HG03378 (cell line): ENCODE data around the gene DBNL.

Experiments
- ATAC-seq: cut with Tn5 transposase; IDR thresholded peaks from one replicate; pipeline ENCODE4 v1.9.1; 2021; ENCODE audit warnings: mild to moderate bottlenecking, moderate library complexity; ENCODE audit not compliant: unreplicated experiment

DBNL gene

GRCh38 chr7:44107961-44108767 is 63.7 kb downstream of the DBNL start:
- ATAC-seq: no peak

GRCh38 chr7:44108768-44109750 is 64.6 kb downstream of the DBNL start:
- ATAC-seq: no peak

DNA sequence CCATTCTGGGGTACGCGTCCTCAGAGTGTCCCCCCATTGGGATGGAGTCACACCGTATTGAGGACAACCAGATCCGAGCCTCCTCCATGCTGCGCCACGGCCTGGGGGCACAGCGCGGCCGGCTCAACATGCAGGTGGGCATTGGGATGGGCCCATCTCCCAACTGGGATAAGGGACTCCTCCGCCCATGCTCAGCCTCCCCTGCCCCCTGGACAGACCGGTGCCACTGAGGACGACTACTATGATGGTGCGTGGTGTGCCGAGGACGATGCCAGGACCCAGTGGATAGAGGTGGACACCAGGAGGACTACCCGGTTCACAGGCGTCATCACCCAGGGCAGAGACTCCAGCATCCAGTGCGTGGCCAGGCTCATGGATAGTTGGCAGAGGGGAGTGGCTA is 65.5 kb downstream of the DBNL start:
- ATAC-seq: no peak

DNA sequence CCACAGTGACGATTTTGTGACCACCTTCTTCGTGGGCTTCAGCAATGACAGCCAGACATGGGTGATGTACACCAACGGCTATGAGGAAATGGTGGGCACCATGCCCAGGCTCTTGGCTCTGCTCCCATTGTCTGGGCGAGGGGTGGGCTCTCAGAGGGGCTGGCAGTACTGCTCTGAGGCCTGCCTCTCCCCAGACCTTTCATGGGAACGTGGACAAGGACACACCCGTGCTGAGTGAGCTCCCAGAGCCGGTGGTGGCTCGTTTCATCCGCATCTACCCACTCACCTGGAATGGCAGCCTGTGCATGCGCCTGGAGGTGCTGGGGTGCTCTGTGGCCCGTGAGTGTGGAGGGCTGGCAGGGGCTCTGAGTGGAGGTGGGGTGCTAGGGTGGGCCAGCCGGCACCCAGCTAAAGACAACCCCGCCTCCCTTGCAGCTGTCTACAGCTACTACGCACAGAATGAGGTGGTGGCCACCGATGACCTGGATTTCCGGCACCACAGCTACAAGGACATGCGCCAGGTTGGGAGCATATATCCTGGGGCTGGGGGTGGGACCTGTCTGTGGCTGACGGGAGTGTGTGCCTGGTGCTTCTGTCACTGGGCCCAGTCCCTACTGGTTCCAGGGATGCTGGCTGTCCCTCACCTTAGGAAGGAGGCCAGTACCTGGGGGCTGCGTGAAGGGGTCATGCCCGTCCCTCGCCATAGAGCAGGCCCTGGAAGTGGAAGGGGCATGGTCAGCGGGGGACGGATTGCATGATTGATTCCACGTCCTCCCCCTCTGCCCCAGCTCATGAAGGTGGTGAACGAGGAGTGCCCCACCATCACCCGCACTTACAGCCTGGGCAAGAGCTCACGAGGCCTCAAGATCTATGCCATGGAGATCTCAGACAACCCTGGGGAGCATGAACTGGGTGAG is 66.5 kb downstream of the DBNL start:
- ATAC-seq: no peak
